GM21723 (cell line): ENCODE data around the gene SFMBT1.
A peak's percentile ranks its signal among the peaks of the same experiment; 100 is the strongest.

Source experiments
- ATAC-seq: cut with Tn5 transposase; IDR thresholded peaks from one replicate; pipeline ENCODE4 v1.9.1; 2021; ENCODE audit warnings: mild to moderate bottlenecking, moderate library complexity; ENCODE audit not compliant: unreplicated experiment

The SFMBT1 gene

DNA sequence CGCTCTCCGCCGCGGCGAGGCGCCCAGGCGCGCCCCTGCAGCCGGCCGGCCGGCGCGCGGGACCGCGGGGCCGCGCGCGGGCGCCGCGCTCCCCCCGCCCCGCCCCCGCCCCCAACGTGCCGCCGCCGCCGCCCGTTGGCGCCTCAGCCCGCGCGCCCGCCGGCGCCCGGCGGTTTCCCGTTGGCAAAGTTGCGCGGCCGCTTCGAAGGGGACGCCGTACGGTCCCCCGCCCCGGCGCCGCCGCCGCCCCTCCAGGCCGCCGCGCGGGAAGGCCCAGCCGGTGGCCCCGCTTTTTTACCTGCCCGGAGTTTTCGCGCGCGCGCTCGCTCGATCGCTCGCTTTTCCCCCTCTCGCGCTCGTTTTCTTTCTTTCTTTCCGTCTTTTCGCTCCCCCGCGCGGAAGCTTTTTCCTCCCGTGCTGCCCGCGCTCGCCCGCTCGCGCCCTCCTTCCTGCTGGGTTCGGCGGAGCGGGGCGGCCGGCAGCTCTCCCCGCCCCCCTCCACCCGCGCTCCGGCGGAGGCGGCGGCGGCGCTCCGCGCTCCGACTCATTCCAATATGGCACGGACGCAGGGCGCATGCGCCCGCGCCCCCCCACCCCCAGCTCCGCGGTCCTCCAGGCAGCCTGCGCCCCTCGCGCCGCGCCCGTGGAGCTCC, at the start of gene SFMBT1:
SFMBT1 (minus strand) TSS at position 556 of the 653 bp plus-strand sequence. CDS start 76,945 bp downstream, outside the sequence.
- ATAC-seq = peak; percentile 42

- ATAC-seq = no peak
Observed at GRCh38 chr3:53092942-53093341, 47.1 kb upstream of the SFMBT1 start.

- no peak for ATAC-seq
Observed at GRCh38 chr3:53092216-53092615, 46.3 kb upstream of the SFMBT1 start.

DNA sequence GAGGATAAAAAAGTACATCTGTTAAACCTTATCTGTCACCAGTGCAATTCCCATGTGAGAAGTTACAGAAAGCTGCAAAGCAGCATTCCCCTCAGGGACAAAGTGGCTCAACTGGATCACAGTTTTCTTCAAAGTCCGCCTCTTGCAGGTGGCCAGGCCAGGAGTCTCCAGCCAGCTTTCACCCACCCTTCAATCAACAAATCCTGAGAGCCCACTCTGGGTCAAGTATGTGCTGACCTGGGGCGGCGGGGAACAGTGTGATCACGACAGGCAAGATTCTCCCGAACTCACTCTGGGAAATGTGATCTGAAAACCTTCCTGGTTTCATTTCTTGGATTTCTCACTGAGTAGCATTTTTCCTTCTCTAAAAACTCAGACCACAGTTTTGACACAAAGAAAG, 45.1 kb upstream of the SFMBT1 start:
- no peak for ATAC-seq

GRCh38 chr3:53089511-53089910, 43.6 kb upstream of the SFMBT1 start:
- ATAC-seq = no peak

GRCh38 chr3:53085476-53085875, 39.6 kb upstream of the SFMBT1 start:
- no peak for ATAC-seq

- no peak for ATAC-seq
Observed at GRCh38 chr3:53084310-53085001, 38.6 kb upstream of the SFMBT1 start.

GRCh38 chr3:53083949-53084309, 38.1 kb upstream of the SFMBT1 start:
- ATAC-seq = no peak

DNA sequence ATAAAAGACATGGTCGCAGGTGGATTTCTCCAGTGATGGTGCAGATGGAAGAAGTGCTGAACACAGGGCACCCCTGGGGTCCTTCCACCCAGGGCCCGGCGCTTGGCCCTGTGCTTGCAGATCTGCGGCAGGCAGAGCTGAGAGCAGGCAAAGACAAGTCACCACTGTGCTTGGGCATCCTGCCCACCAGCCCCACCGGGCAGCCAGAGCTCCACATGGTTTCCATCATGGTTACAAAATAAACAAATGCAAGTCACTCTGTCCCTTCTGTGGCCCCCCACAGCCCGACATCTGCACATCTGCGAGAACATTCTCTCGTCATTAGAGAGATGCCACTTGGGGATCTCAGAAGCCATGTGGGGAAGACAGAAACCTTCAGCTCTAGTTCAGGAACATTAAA, 37.6 kb upstream of the SFMBT1 start:
- ATAC-seq = no peak

DNA sequence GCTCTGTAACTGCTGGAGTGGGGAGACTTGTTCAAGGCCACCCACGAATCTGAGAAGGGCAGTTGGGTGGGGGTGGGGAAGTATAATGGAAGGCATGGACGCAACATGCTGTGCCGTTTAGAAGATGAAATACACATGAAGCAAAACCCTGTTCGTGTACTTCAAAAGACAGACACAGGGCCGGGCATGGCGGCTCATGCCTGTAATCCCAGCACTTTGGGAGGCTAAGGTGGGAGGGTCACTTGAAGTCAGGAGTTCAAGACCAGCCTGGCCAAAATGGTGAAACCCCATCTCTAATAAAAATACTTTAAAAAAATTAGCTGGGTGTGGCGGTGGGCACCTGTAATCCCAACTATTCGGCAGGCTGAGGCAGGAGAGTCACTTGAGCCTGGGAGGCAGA, 36.9 kb upstream of the SFMBT1 start:
- no peak for ATAC-seq

GRCh38 chr3:53081318-53081717, 35.4 kb upstream of the SFMBT1 start:
- ATAC-seq = no peak

- ATAC-seq = no peak
Observed at GRCh38 chr3:53080612-53081205, 34.8 kb upstream of the SFMBT1 start.

GRCh38 chr3:53079791-53080555, 34.1 kb upstream of the SFMBT1 start:
- ATAC-seq = no peak

DNA sequence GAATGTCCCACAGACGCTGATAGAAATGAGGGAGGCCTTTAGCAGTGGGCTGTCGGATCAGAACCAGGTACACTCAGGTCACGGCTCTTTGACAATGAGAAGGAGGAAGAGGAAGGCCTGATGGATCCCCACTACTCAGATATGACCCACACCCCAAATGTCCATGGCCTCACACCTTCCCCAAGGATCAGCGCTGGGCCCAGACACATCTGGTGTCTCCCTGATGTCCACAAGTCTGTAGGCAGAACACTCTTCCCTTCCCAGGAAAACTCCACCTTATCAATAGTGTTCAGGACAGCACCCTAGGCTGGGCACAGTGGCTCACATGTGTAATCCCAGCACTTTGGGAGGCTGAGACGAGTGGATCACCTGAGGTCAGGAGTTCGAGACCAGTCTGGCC, 33.3 kb upstream of the SFMBT1 start:
- ATAC-seq = no peak

DNA sequence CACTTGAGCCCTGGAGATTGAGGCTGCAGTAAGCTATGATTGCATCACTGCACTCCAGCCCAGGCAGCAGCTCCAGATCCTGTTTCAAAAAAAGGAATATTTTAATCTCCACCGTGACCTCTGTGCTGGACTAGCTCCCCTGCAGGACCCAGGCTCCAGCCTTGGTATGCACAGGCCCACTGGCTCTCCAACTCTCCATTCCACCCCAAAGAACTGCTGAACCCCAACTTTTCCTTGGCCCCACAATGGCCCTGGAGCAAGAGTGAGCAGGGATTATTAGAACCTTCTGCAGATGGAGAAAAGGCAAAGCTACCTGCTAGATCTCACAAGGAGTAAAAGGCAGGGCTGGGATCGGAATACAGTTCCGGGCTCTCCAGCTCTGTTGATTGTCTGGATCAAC, 32.8 kb upstream of the SFMBT1 start:
- no peak for ATAC-seq

- no peak for ATAC-seq
Observed at GRCh38 chr3:53077476-53078220, 31.8 kb upstream of the SFMBT1 start.

DNA sequence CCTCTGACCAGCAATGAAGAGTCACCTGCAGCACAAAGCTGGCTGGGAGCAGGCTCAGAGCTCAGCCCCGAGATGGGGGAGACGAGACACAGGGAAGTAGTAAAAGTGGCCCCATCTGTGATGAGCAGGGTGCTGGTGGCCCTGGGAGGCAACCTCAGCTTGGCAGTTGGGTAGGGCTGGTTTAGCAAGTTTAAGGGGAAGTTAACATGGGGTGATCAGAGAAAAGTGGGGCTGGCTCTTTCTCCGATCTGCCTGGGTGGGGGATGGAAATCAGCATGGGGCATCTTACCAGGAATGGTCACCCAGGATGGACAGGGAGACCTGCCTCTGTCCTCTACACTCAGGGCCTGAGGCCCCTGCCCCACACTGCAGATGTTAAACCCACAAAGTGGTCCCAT, 29.9 kb upstream of the SFMBT1 start:
- ATAC-seq = no peak

- ATAC-seq = no peak
Observed at GRCh38 chr3:53074761-53075742, 29.2 kb upstream of the SFMBT1 start.

GRCh38 chr3:53074366-53074696, 28.5 kb upstream of the SFMBT1 start:
- no peak for ATAC-seq
